K562 (cell line): ENCODE data around the gene CLDN11.

ENCODE experiments used
- EZH2 ChIP-seq: IDR thresholded peaks from 2 replicates; pipeline ENCODE4 v1.6.1; 2012; ENCODE audit warnings: low read depth, mild to moderate bottlenecking, inconsistent platforms, low read length, borderline replicate concordance
- TF ChIP-seq, protein P1 (sequence below), 3 experiments: IDR thresholded peaks in 2 of 3; conservative IDR thresholded peaks in 1 of 3; 2 replicates each; pipeline ENCODE4 v1.5.1; 2011 to 2012; ENCODE audit warnings: low read length in 3 of 3, mild to moderate bottlenecking in 3 of 3, control low read depth in 2 of 3, improper control_type of control experiment in 1 of 3, inconsistent platforms in 1 of 3, low read depth in 1 of 3, mixed read lengths in 1 of 3, moderate library complexity in 1 of 3; ENCODE audit not compliant: insufficient read depth in 2 of 3
- TF ChIP-seq, protein P2 (sequence below): sonication (generic); formaldehyde crosslinking; IDR thresholded peaks from 2 replicates; pipeline ENCODE4 v1.8.0; 2023; ENCODE audit warnings: mild to moderate bottlenecking, missing genetic modification reagents

DNA sequence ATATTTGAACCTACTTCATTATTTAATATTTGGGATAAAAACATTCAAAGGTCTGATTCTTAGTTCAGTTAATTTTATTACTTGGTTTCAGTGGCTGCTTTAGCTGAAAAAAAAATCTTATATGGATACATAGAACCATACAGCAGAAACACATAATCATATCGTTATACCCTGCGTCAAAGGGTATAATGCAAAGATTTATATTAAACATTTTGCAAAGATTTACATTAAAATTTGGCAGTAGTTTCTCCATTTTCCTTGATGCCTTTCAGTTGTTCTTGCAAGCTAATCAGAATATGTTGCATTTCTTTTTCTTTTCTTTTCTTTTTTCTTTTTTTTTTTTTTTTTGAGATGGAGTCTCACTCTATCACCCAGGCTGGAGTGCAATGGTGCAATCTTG, 31.4 kb downstream of the CLDN11 start:
- no peak for TF ChIP-seq EZH2
- TF ChIP-seq, protein P1, sequence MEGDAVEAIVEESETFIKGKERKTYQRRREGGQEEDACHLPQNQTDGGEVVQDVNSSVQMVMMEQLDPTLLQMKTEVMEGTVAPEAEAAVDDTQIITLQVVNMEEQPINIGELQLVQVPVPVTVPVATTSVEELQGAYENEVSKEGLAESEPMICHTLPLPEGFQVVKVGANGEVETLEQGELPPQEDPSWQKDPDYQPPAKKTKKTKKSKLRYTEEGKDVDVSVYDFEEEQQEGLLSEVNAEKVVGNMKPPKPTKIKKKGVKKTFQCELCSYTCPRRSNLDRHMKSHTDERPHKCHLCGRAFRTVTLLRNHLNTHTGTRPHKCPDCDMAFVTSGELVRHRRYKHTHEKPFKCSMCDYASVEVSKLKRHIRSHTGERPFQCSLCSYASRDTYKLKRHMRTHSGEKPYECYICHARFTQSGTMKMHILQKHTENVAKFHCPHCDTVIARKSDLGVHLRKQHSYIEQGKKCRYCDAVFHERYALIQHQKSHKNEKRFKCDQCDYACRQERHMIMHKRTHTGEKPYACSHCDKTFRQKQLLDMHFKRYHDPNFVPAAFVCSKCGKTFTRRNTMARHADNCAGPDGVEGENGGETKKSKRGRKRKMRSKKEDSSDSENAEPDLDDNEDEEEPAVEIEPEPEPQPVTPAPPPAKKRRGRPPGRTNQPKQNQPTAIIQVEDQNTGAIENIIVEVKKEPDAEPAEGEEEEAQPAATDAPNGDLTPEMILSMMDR (IDR thresholded peaks at IDR 0.05 in 2 of 3, conservative IDR thresholded peaks at IDR 0.05 in 1 of 3; ENCODE audit: insufficient read depth in 2 of 3, low read depth in 1 of 3, low read length in 3 of 3) = no peak
- TF ChIP-seq, protein P2, sequence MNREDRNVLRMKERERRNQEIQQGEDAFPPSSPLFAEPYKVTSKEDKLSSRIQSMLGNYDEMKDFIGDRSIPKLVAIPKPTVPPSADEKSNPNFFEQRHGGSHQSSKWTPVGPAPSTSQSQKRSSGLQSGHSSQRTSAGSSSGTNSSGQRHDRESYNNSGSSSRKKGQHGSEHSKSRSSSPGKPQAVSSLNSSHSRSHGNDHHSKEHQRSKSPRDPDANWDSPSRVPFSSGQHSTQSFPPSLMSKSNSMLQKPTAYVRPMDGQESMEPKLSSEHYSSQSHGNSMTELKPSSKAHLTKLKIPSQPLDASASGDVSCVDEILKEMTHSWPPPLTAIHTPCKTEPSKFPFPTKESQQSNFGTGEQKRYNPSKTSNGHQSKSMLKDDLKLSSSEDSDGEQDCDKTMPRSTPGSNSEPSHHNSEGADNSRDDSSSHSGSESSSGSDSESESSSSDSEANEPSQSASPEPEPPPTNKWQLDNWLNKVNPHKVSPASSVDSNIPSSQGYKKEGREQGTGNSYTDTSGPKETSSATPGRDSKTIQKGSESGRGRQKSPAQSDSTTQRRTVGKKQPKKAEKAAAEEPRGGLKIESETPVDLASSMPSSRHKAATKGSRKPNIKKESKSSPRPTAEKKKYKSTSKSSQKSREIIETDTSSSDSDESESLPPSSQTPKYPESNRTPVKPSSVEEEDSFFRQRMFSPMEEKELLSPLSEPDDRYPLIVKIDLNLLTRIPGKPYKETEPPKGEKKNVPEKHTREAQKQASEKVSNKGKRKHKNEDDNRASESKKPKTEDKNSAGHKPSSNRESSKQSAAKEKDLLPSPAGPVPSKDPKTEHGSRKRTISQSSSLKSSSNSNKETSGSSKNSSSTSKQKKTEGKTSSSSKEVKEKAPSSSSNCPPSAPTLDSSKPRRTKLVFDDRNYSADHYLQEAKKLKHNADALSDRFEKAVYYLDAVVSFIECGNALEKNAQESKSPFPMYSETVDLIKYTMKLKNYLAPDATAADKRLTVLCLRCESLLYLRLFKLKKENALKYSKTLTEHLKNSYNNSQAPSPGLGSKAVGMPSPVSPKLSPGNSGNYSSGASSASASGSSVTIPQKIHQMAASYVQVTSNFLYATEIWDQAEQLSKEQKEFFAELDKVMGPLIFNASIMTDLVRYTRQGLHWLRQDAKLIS = no peak
